H9 (cell line): ENCODE measurements around the gene ELF2. TPM values are rescaled to one million over a fixed set of nuclear protein-coding genes. Genes with fewer than 3 reads are reported as not detected.

ENCODE experiments used
- DNase-seq: peaks from one replicate; pipeline ENCODE4 v3.0.0-alpha.2; 2017
- H2AFZ ChIP-seq: one replicate; pipeline ENCODE4 v1.6.1; 2013; ENCODE audit warnings: mild to moderate bottlenecking, low read length, control low read depth, moderate library complexity
- H2AK5ac ChIP-seq: 2 replicates; pipeline ENCODE4 v1.6.1; 2013; ENCODE audit warnings: low read length, control low read depth, mixed read lengths; ENCODE audit not compliant: insufficient read length
- H2BK120ac ChIP-seq: one replicate; pipeline ENCODE4 v1.6.1; 2013; ENCODE audit warnings: low read depth, mild to moderate bottlenecking, low read length, control low read depth, inconsistent platforms; ENCODE audit not compliant: poor library complexity, severe bottlenecking
- H2BK12ac ChIP-seq: 2 replicates; pipeline ENCODE4 v1.6.1; 2013; ENCODE audit warnings: low read length, control low read depth, mixed read lengths, low read depth; ENCODE audit not compliant: insufficient read length
- H2BK15ac ChIP-seq: 2 replicates; pipeline ENCODE4 v1.6.1; 2013; ENCODE audit warnings: low read depth, low read length, control low read depth
- H2BK20ac ChIP-seq: one replicate; pipeline ENCODE4 v1.6.1; 2013; ENCODE audit warnings: low read depth, mild to moderate bottlenecking, low read length, control low read depth, inconsistent platforms; ENCODE audit not compliant: poor library complexity, severe bottlenecking
- H2BK5ac ChIP-seq: 2 replicates; pipeline ENCODE4 v1.6.1; 2013; ENCODE audit warnings: low read length, control low read depth, mixed read lengths; ENCODE audit not compliant: insufficient read length
- H3K14ac ChIP-seq: 2 replicates; pipeline ENCODE4 v1.6.1; 2013; ENCODE audit warnings: low read length, control low read depth; ENCODE audit not compliant: insufficient read depth
- H3K18ac ChIP-seq: 2 replicates; pipeline ENCODE4 v1.6.1; 2013; ENCODE audit warnings: low read depth, mild to moderate bottlenecking, mixed read lengths, low read length, control low read depth; ENCODE audit not compliant: insufficient read length
- H3K23ac ChIP-seq: 2 replicates; pipeline ENCODE4 v1.6.1; 2013; ENCODE audit warnings: low read length, control low read depth, mixed read lengths, low read depth; ENCODE audit not compliant: insufficient read length
- H3K23me2 ChIP-seq: 2 replicates; pipeline ENCODE4 v1.6.1; 2013; ENCODE audit warnings: low read depth, mild to moderate bottlenecking, mixed read lengths, low read length, control low read depth; ENCODE audit not compliant: insufficient read length, poor library complexity, severe bottlenecking
- H3K27ac ChIP-seq: 2 replicates; pipeline ENCODE4 v1.5.1; 2013; ENCODE audit warnings: low read length, control low read depth, mixed read lengths, low read depth; ENCODE audit not compliant: insufficient read length
- H3K27me3 ChIP-seq: 2 replicates; pipeline ENCODE4 v1.6.1; 2013; ENCODE audit warnings: low read length, control low read depth, inconsistent platforms; ENCODE audit not compliant: insufficient read depth
- H3K4ac ChIP-seq: 2 replicates; pipeline ENCODE4 v1.6.1; 2013; ENCODE audit warnings: low read depth, mild to moderate bottlenecking, control low read depth, inconsistent platforms, low read length, moderate library complexity
- H3K4me1 ChIP-seq: 2 replicates; pipeline ENCODE4 v1.6.1; 2013; ENCODE audit warnings: low read length, control low read depth, inconsistent platforms; ENCODE audit not compliant: insufficient read depth
- H3K4me2 ChIP-seq: 2 replicates; pipeline ENCODE4 v1.6.1; 2013; ENCODE audit warnings: low read length, control low read depth, mixed read lengths; ENCODE audit not compliant: insufficient read length, insufficient read depth
- H3K56ac ChIP-seq: 2 replicates; pipeline ENCODE4 v1.6.1; 2013; ENCODE audit warnings: low read depth, mild to moderate bottlenecking, mixed read lengths, low read length, control low read depth; ENCODE audit not compliant: insufficient read length
- H3K79me1 ChIP-seq: 2 replicates; pipeline ENCODE4 v1.6.1; 2013; ENCODE audit warnings: low read depth, mild to moderate bottlenecking, moderate library complexity, low read length, control low read depth, inconsistent platforms; ENCODE audit not compliant: insufficient read depth, poor library complexity, severe bottlenecking
- H3K79me2 ChIP-seq: 2 replicates; pipeline ENCODE4 v1.6.1; 2013; ENCODE audit warnings: low read length, control low read depth, inconsistent platforms; ENCODE audit not compliant: insufficient read depth
- H3K9ac ChIP-seq: 2 replicates; pipeline ENCODE4 v1.6.1; 2013; ENCODE audit warnings: low read length, control low read depth, mixed read lengths; ENCODE audit not compliant: insufficient read length; ENCODE audit errors: extremely low read depth
- H3K9me3 ChIP-seq: one replicate; pipeline ENCODE4 v1.6.1; 2013; ENCODE audit warnings: low read depth, low read length, inconsistent platforms; ENCODE audit not compliant: control insufficient read depth
- H3T11ph ChIP-seq: one replicate; pipeline ENCODE4 v1.6.1; 2013; ENCODE audit warnings: mild to moderate bottlenecking, low read length, control low read depth, inconsistent platforms
- H4K20me1 ChIP-seq: one replicate; pipeline ENCODE4 v1.6.1; 2013; ENCODE audit not compliant: control insufficient read depth, insufficient read length, insufficient read depth
- H4K5ac ChIP-seq: 2 replicates; pipeline ENCODE4 v1.6.1; 2013; ENCODE audit warnings: low read depth, mild to moderate bottlenecking, mixed read lengths, low read length, control low read depth; ENCODE audit not compliant: insufficient read length
- H4K8ac ChIP-seq: replicated peaks from 2 replicates; pipeline ENCODE4 v1.6.1; 2013; ENCODE audit warnings: low read length, control low read depth, mixed read lengths, low read depth; ENCODE audit not compliant: insufficient read length
- H4K91ac ChIP-seq: 2 replicates; pipeline ENCODE4 v1.6.1; 2013; ENCODE audit warnings: low read depth, mild to moderate bottlenecking, moderate library complexity, mixed read lengths, low read length, control low read depth; ENCODE audit not compliant: insufficient read length
- H3K27ac Mint-ChIP-seq, 3 experiments: 2 replicates in 2 of 3; 3 replicates in 1 of 3; pipeline ENCODE4 v1.8.0; 2020 to 2021; ENCODE audit warnings: mixed read lengths in 3 of 3, mild to moderate bottlenecking in 1 of 3, moderate library complexity in 1 of 3
- H3K27me3 Mint-ChIP-seq: 2 replicates; pipeline ENCODE4 v1.8.0; 2021; ENCODE audit warnings: low read depth, mild to moderate bottlenecking, moderate library complexity, mixed read lengths
- H3K36me3 Mint-ChIP-seq, 3 experiments: 2 replicates in 2 of 3; 3 replicates in 1 of 3; pipeline ENCODE4 v1.8.0; 2020 to 2021; ENCODE audit warnings: low read depth in 3 of 3, mixed read lengths in 3 of 3; ENCODE audit not compliant: insufficient read depth in 1 of 3
- H3K4me1 Mint-ChIP-seq, 2 experiments: 2 replicates each; pipeline ENCODE4 v1.8.0; 2020; ENCODE audit warnings: mixed read lengths in 2 of 2
- H3K4me3 Mint-ChIP-seq, 2 experiments: 2 replicates in 1 of 2; 3 replicates in 1 of 2; pipeline ENCODE4 v1.8.0; 2020 to 2021; ENCODE audit warnings: mild to moderate bottlenecking in 2 of 2, mixed read lengths in 2 of 2, moderate library complexity in 1 of 2
- H3K9me3 Mint-ChIP-seq, 2 experiments: 2 replicates in 1 of 2; 3 replicates in 1 of 2; pipeline ENCODE4 v1.8.0; 2020; ENCODE audit warnings: mild to moderate bottlenecking in 2 of 2, mixed read lengths in 2 of 2, moderate library complexity in 1 of 2
- WGBS: extraction: QIAGEN DNeasy Blood & Tissue Kit; methylation state at CpG from one replicate; pipeline ENCODE4 v1.1.7; 2013; ENCODE audit warnings: missing lambda C conversion rate, low lambda C conversion rate, mixed read lengths; ENCODE audit not compliant: insufficient read length; ENCODE audit errors: extremely low coverage; 5-methylcytosine and 5-hydroxymethylcytosine counted together
- total RNA-seq: library from RNA; stranded (reverse); gene quantifications from 2 replicates; pipeline ENCODE4 v1.2.1, GENCODE V29; 2021
- TF ChIP-seq, protein P1 (sequence below): fragments of 200-600 bp; sonication (generic); conservative IDR thresholded peaks from 3 replicates; pipeline ENCODE4 v1.8.0; 2021; ENCODE audit warnings: antibody characterized with exemption, mild to moderate bottlenecking

ELF2 gene
- total RNA-seq, 1 experiment from 2014 or later = 49.6 TPM

DNA sequence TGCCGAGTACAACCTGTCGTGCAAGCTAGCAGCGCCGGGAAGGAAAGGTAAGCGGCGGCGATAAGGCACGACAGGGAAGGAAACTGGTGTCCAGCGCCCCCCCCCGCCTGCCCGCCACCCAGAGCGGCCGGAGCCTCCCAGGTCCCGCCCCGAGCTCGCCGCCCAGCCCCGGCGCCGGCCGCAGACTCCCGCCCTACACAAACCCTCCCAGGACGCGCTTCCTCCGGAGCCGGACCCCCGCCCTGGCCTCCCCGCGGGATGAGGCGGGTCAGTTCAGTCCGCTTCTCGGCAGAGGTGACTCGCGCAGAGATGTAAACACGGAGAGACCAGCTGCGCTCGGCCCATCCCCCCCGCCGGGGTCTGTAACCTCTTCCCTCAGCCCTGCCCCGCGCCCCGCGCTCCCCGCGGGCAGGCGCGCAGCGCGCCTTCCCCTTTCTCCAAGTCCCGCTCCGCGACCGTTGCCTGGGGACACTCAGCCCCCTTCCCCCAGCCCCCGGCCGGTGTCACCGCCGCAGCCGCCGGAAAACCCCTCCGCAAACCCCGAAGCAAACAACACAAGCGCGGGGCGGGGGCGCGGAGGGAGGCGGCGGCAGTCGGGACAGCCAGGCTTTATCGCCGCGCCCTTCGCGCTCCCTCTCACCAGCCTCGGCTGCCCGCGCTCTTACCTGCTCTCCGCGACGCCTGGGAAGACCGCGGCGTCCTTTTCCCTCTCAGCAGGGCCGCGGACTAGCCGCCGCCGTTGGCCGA is 543 bp downstream of the ELF2 start:
- Histone ChIP-seq H4K8ac (no peak overlapping the region), H3K56ac (no peak overlapping the region), H3K9ac (peak overlapping the region; percentile 95), H2BK15ac (no peak overlapping the region), H4K5ac (no peak overlapping the region), H3K9me3 (no peaks in the 10 kb centered on the region), H3K4me2 (peak overlapping the region; percentile 95), H2BK12ac (peak overlapping the region; percentile 95), H3T11ph (no peak overlapping the region), H2BK20ac (no peak overlapping the region), H3K27ac (peak overlapping the region; percentile 51), H4K91ac (peak overlapping the region; percentile 67), H3K4me1 (no peaks in the 10 kb centered on the region; the same call in 1 of the 2 replicates), H3K23me2 (peaks cover 12% of the 10 kb centered on the region), H2AFZ (no peak overlapping the region), H3K18ac (peak overlapping the region; percentile 50), H4K20me1 (no peaks in the 10 kb centered on the region), H3K23ac (no peak overlapping the region), H3K27me3 (no peaks in the 10 kb centered on the region), H2BK5ac (no peak overlapping the region), H3K79me2 (peaks cover 26% of the 10 kb centered on the region; the same call in 1 of the 2 replicates), H3K4ac (peak overlapping the region; percentile 18; the same call in 1 of the 2 replicates), H2BK120ac (peak overlapping the region; percentile 83), H3K14ac (peak overlapping the region; percentile 94), H2AK5ac (no peak overlapping the region), H3K79me1 (peaks cover 8% of the 10 kb centered on the region)
- H3K27me3 Mint-ChIP-seq = no peaks in the 10 kb centered on the region
- DNase-seq = peak; percentile 77
- H3K27ac Mint-ChIP-seq = peak overlapping the region; percentile 79 to 97 (median 90); a peak in 6 of 7 replicates
- TF ChIP-seq, protein P1, sequence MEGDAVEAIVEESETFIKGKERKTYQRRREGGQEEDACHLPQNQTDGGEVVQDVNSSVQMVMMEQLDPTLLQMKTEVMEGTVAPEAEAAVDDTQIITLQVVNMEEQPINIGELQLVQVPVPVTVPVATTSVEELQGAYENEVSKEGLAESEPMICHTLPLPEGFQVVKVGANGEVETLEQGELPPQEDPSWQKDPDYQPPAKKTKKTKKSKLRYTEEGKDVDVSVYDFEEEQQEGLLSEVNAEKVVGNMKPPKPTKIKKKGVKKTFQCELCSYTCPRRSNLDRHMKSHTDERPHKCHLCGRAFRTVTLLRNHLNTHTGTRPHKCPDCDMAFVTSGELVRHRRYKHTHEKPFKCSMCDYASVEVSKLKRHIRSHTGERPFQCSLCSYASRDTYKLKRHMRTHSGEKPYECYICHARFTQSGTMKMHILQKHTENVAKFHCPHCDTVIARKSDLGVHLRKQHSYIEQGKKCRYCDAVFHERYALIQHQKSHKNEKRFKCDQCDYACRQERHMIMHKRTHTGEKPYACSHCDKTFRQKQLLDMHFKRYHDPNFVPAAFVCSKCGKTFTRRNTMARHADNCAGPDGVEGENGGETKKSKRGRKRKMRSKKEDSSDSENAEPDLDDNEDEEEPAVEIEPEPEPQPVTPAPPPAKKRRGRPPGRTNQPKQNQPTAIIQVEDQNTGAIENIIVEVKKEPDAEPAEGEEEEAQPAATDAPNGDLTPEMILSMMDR = no peak
- no CpG with 5 or more reads among the region's 89 CpGs for WGBS
- no peaks in the 10 kb centered on the region for H3K36me3 Mint-ChIP-seq
- no peaks in the 10 kb centered on the region for H3K9me3 Mint-ChIP-seq
- peak overlapping the region; percentile 94 to 98 for H3K4me3 Mint-ChIP-seq
- H3K4me1 Mint-ChIP-seq = peaks cover 38% of the 10 kb centered on the region in 2 experiments
